Prostate gland (tissue), 2 donors: ENCODE results near the gene TOMM20.

ENCODE experiments used
- POLR2A ChIP-seq: fragments of 450-650 bp; IDR thresholded peaks from one replicate; pipeline ENCODE4 v1.6.1; 2016; ENCODE audit warnings: antibody characterized with exemption, mild to moderate bottlenecking
- POLR2AphosphoS5 ChIP-seq: sonication (generic); formaldehyde crosslinking; IDR thresholded peaks from one replicate; pipeline ENCODE4 v1.6.1; 2017; ENCODE audit warnings: antibody characterized with exemption
- TF ChIP-seq, protein P1 (sequence below), 4 experiments: fragments of 200-600 bp in 2 of 4; fragments of 450-650 bp in 2 of 4; sonication (generic) in 2 of 4; IDR thresholded peaks; 1 replicate in 3 of 4; 2 replicates in 1 of 4; pipeline ENCODE4 v1.5.1; 2016 to 2019; ENCODE audit warnings: antibody characterized with exemption in 4 of 4, mild to moderate bottlenecking in 2 of 4, moderate library complexity in 2 of 4

GRCh38 chr1:235108185-235108593, 20.4 kb downstream of the TOMM20 start:
- TF ChIP-seq POLR2AphosphoS5 (no peak), POLR2A (no peak)
- TF ChIP-seq, protein P1, sequence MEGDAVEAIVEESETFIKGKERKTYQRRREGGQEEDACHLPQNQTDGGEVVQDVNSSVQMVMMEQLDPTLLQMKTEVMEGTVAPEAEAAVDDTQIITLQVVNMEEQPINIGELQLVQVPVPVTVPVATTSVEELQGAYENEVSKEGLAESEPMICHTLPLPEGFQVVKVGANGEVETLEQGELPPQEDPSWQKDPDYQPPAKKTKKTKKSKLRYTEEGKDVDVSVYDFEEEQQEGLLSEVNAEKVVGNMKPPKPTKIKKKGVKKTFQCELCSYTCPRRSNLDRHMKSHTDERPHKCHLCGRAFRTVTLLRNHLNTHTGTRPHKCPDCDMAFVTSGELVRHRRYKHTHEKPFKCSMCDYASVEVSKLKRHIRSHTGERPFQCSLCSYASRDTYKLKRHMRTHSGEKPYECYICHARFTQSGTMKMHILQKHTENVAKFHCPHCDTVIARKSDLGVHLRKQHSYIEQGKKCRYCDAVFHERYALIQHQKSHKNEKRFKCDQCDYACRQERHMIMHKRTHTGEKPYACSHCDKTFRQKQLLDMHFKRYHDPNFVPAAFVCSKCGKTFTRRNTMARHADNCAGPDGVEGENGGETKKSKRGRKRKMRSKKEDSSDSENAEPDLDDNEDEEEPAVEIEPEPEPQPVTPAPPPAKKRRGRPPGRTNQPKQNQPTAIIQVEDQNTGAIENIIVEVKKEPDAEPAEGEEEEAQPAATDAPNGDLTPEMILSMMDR (IDR thresholded peaks at IDR 0.05), result no peak
